Measurements from ENCODE around the gene MRFAP1L1.

- TF ChIP-seq CTCF (IDR thresholded peaks at IDR 0.05) (peak in 1 of 5 experiments; percentile 15), POLR2A (IDR thresholded peaks at IDR 0.05) (peak in 1 of 2 donors; percentile 30), EP300 (IDR thresholded peaks at IDR 0.05) (peak; percentile 36 to 95)
Measured at GRCh38 chr4:6709230-6710114, at the start of gene MRFAP1L1.
